ENCODE results near the gene MED9. TPM values are rescaled to one million over a fixed set of nuclear protein-coding genes. Genes with fewer than 3 reads are reported as not detected.

The MED9 gene
- total and polyA plus RNA-seq, 9 of the 15 experiments (the other 6 are each of a cell fraction or from before 2014, with no cell fraction given) = 2.2 to 15.8 (median 12.7) TPM

DNA sequence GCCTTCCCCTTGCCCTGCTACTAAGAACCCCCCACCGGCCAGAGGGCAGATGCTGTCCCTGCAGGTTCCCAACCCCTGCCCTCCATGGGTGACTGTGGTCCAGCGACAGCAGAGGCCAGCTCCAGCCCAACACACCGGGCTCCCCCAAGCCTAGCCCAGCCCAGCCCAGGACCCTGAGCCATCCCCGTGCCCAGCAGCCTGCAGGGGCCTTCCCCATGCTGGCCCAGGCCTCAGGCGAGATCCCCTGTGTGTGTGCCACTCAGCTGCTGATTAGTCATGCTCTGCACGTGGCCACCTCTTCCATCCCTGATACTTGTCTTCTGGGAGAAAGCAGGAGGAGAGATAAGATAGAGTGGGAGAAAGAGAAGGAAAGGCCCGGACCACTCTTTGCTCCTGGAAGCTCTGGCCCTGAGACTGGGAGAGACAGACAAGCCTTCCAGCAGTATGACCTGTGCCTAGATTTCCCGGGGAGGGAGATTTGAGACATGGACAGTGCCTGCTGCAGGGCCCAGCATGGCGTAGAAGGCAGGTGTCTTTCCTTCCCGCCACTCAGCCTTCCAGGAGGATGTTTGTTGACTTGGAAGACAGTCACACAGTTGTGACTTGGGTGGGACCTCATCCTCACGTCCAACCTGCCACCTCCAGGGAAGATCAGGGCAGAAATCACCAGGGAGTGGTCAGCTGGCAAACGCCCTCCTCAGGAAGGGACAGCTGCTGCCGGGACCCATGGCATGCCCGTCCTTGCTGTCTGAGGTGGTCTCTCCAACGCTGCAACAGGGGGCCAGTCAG lies 60.7 kb downstream of the MED9 start (continued):
- peak; percentile 44; the same call in 1 of the 2 replicates for TF ChIP-seq JUND (IDR thresholded peaks at IDR 0.05; ENCODE audit: borderline replicate concordance, low read depth, low read length)
- no peak; the same call in 2 of the 3 replicates for TF ChIP-seq JUND (tag; IDR thresholded peaks at IDR 0.05; ENCODE audit: borderline replicate concordance, low read depth, low read length)
- no peak for TF ChIP-seq THRAP3 (IDR thresholded peaks at IDR 0.05; ENCODE audit: borderline replicate concordance)
- TF ChIP-seq, protein P1, sequence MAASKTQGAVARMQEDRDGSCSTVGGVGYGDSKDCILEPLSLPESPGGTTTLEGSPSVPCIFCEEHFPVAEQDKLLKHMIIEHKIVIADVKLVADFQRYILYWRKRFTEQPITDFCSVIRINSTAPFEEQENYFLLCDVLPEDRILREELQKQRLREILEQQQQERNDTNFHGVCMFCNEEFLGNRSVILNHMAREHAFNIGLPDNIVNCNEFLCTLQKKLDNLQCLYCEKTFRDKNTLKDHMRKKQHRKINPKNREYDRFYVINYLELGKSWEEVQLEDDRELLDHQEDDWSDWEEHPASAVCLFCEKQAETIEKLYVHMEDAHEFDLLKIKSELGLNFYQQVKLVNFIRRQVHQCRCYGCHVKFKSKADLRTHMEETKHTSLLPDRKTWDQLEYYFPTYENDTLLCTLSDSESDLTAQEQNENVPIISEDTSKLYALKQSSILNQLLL (CRISPR knock-in tag; IDR thresholded peaks at IDR 0.05; ENCODE audit: borderline replicate concordance) = no peak
- no peak for TF ChIP-seq KLF13 (tag; IDR thresholded peaks at IDR 0.05; ENCODE audit: borderline replicate concordance, low read depth)
- no peak for TF ChIP-seq RAD51 (IDR thresholded peaks at IDR 0.05; ENCODE audit: borderline replicate concordance, low read depth)
- no peak for TF ChIP-seq CHCHD3 (CRISPR knock-in tag; IDR thresholded peaks at IDR 0.05)
- TF ChIP-seq, protein P2, sequence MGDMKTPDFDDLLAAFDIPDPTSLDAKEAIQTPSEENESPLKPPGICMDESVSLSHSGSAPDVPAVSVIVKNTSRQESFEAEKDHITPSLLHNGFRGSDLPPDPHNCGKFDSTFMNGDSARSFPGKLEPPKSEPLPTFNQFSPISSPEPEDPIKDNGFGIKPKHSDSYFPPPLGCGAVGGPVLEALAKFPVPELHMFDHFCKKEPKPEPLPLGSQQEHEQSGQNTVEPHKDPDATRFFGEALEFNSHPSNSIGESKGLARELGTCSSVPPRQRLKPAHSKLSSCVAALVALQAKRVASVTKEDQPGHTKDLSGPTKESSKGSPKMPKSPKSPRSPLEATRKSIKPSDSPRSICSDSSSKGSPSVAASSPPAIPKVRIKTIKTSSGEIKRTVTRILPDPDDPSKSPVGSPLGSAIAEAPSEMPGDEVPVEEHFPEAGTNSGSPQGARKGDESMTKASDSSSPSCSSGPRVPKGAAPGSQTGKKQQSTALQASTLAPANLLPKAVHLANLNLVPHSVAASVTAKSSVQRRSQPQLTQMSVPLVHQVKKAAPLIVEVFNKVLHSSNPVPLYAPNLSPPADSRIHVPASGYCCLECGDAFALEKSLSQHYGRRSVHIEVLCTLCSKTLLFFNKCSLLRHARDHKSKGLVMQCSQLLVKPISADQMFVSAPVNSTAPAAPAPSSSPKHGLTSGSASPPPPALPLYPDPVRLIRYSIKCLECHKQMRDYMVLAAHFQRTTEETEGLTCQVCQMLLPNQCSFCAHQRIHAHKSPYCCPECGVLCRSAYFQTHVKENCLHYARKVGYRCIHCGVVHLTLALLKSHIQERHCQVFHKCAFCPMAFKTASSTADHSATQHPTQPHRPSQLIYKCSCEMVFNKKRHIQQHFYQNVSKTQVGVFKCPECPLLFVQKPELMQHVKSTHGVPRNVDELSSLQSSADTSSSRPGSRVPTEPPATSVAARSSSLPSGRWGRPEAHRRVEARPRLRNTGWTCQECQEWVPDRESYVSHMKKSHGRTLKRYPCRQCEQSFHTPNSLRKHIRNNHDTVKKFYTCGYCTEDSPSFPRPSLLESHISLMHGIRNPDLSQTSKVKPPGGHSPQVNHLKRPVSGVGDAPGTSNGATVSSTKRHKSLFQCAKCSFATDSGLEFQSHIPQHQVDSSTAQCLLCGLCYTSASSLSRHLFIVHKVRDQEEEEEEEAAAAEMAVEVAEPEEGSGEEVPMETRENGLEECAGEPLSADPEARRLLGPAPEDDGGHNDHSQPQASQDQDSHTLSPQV (IDR thresholded peaks at IDR 0.05) = no peak
- TF ChIP-seq, protein P3, sequence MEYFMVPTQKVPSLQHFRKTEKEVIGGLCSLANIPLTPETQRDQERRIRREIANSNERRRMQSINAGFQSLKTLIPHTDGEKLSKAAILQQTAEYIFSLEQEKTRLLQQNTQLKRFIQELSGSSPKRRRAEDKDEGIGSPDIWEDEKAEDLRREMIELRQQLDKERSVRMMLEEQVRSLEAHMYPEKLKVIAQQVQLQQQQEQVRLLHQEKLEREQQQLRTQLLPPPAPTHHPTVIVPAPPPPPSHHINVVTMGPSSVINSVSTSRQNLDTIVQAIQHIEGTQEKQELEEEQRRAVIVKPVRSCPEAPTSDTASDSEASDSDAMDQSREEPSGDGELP (CRISPR knock-in tag; IDR thresholded peaks at IDR 0.05; ENCODE audit: borderline replicate concordance) = peak; percentile 28; the same call in 1 of the 2 replicates
- TF ChIP-seq HOXB6 (CRISPR knock-in tag; IDR thresholded peaks at IDR 0.05; ENCODE audit: borderline replicate concordance) = no peak
- no peak for TF ChIP-seq GATAD2A (IDR thresholded peaks at IDR 0.05)
- no peak for TF ChIP-seq ZNF224 (CRISPR knock-in tag; IDR thresholded peaks at IDR 0.05)
- TF ChIP-seq, protein P4, sequence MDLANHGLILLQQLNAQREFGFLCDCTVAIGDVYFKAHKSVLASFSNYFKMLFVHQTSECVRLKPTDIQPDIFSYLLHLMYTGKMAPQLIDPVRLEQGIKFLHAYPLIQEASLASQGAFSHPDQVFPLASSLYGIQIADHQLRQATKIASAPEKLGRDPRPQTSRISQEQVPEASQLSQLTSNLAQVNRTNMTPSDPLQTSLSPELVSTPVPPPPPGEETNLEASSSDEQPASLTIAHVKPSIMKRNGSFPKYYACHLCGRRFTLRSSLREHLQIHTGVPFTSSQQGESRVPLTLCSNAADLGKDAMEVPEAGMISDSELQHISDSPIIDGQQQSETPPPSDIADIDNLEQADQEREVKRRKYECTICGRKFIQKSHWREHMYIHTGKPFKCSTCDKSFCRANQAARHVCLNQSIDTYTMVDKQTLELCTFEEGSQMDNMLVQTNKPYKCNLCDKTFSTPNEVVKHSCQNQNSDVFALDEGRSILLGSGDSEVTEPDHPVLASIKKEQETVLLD (IDR thresholded peaks at IDR 0.05) = no peak
- TF ChIP-seq, protein P5, sequence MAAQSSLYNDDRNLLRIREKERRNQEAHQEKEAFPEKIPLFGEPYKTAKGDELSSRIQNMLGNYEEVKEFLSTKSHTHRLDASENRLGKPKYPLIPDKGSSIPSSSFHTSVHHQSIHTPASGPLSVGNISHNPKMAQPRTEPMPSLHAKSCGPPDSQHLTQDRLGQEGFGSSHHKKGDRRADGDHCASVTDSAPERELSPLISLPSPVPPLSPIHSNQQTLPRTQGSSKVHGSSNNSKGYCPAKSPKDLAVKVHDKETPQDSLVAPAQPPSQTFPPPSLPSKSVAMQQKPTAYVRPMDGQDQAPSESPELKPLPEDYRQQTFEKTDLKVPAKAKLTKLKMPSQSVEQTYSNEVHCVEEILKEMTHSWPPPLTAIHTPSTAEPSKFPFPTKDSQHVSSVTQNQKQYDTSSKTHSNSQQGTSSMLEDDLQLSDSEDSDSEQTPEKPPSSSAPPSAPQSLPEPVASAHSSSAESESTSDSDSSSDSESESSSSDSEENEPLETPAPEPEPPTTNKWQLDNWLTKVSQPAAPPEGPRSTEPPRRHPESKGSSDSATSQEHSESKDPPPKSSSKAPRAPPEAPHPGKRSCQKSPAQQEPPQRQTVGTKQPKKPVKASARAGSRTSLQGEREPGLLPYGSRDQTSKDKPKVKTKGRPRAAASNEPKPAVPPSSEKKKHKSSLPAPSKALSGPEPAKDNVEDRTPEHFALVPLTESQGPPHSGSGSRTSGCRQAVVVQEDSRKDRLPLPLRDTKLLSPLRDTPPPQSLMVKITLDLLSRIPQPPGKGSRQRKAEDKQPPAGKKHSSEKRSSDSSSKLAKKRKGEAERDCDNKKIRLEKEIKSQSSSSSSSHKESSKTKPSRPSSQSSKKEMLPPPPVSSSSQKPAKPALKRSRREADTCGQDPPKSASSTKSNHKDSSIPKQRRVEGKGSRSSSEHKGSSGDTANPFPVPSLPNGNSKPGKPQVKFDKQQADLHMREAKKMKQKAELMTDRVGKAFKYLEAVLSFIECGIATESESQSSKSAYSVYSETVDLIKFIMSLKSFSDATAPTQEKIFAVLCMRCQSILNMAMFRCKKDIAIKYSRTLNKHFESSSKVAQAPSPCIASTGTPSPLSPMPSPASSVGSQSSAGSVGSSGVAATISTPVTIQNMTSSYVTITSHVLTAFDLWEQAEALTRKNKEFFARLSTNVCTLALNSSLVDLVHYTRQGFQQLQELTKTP (IDR thresholded peaks at IDR 0.05; ENCODE audit: low read depth in 1 of 2, partially characterized antibody in 2 of 2) = no peak
- no peak for TF ChIP-seq BMI1 (IDR thresholded peaks at IDR 0.05; ENCODE audit: low read length)

All from K562 (cell line).